DND-41 (cell line): ENCODE data around the gene ZNF783.

Experiments used
- ATAC-seq: fragments of 200-7000 bp; cut with Tn5 transposase; 3 replicates; pipeline ENCODE4 v1.9.1; 2021; ENCODE audit warnings: low read depth; ENCODE audit not compliant: insufficient read depth
- DNase-seq: peaks from one replicate; pipeline ENCODE4 v3.0.0-alpha.2; 2020
- H2AFZ ChIP-seq: 2 replicates; pipeline ENCODE4 v1.6.0; 2012; ENCODE audit warnings: low read depth, low read length
- H3K27ac ChIP-seq: 2 replicates; pipeline ENCODE4 v1.5.1; 2012; ENCODE audit warnings: low read length, inconsistent platforms
- H3K27me3 ChIP-seq: fragments of 200-600 bp; sonication (generic); 2 replicates; pipeline ENCODE4 v1.6.0; 2012; ENCODE audit warnings: low read length, mild to moderate bottlenecking, inconsistent platforms; ENCODE audit not compliant: insufficient read depth, poor library complexity
- H3K36me3 ChIP-seq: 2 replicates; pipeline ENCODE4 v1.5.1; 2012; ENCODE audit warnings: low read length, inconsistent platforms; ENCODE audit not compliant: insufficient read depth
- H3K4me1 ChIP-seq: 2 replicates; pipeline ENCODE4 v1.5.1; 2012; ENCODE audit warnings: mild to moderate bottlenecking, low read length; ENCODE audit not compliant: insufficient read depth
- H3K4me2 ChIP-seq: 2 replicates; pipeline ENCODE4 v1.6.0; 2012; ENCODE audit warnings: mild to moderate bottlenecking, moderate library complexity, low read length, inconsistent platforms; ENCODE audit not compliant: insufficient read depth
- H3K4me3 ChIP-seq, 2 experiments: fragments of 200-600 bp in 1 of 2; shearing (Covaris generic) in 1 of 2; 2 replicates each; pipeline ENCODE4 v1.5.1; 2012 to 2016; ENCODE audit warnings: inconsistent platforms in 2 of 2, low read length in 2 of 2, mild to moderate bottlenecking in 2 of 2, low read depth in 1 of 2, moderate library complexity in 1 of 2
- H3K79me2 ChIP-seq: 2 replicates; pipeline ENCODE4 v1.6.0; 2012; ENCODE audit warnings: low read length, inconsistent platforms; ENCODE audit not compliant: insufficient read depth
- H3K9ac ChIP-seq: 2 replicates; pipeline ENCODE4 v1.6.0; 2012; ENCODE audit warnings: low read depth, mild to moderate bottlenecking, inconsistent platforms, low read length, moderate library complexity
- H3K9me3 ChIP-seq: 2 replicates; pipeline ENCODE4 v1.5.1; 2012; ENCODE audit warnings: low read length, moderate library complexity, mild to moderate bottlenecking, inconsistent platforms; ENCODE audit not compliant: insufficient read depth, severe bottlenecking
- H4K20me1 ChIP-seq: 2 replicates; pipeline ENCODE4 v1.6.0; 2012; ENCODE audit warnings: low read length; ENCODE audit not compliant: insufficient read depth
- CTCF ChIP-seq: IDR thresholded peaks from 2 replicates; pipeline ENCODE4 v1.5.1; 2012; ENCODE audit warnings: borderline replicate concordance, low read length, moderate library complexity, mild to moderate bottlenecking; ENCODE audit not compliant: poor library complexity, severe bottlenecking; ENCODE audit errors: extremely low read depth
- EZH2 ChIP-seq: IDR thresholded peaks from 3 replicates; pipeline ENCODE4 v1.6.1; 2012; ENCODE audit warnings: borderline replicate concordance, low read depth, mild to moderate bottlenecking, moderate library complexity, low read length, inconsistent platforms; ENCODE audit not compliant: severe bottlenecking

ZNF783 gene

GRCh38 chr7:149217570-149217969, 44.4 kb upstream of the ZNF783 start:
- Histone ChIP-seq H3K4me1 (no peaks in the 10 kb centered on the region), H3K36me3 (peaks cover 94% of the 10 kb centered on the region), H2AFZ (no peak overlapping the region), H3K27ac (no peak overlapping the region), H3K27me3 (no peaks in the 10 kb centered on the region), H3K4me2 (no peak overlapping the region), H3K9ac (no peak overlapping the region), H4K20me1 (peaks cover 21% of the 10 kb centered on the region; the same call in 1 of the 2 replicates), H3K9me3 (no peaks in the 10 kb centered on the region), H3K4me3 (no peak overlapping the region), H3K79me2 (no peaks in the 10 kb centered on the region)
- TF ChIP-seq CTCF (no peak), EZH2 (no peak)
- no peak for DNase-seq
- ATAC-seq, result no peak

- Histone ChIP-seq H3K9me3 (no peaks in the 10 kb centered on the region), H3K4me1 (no peaks in the 10 kb centered on the region), H3K27ac (no peak overlapping the region), H3K4me3 (no peak overlapping the region), H3K4me2 (no peak overlapping the region), H3K27me3 (no peaks in the 10 kb centered on the region), H4K20me1 (peaks cover 24% of the 10 kb centered on the region; the same call in 1 of the 2 replicates), H3K9ac (no peak overlapping the region), H2AFZ (no peak overlapping the region), H3K36me3 (peaks cover 88% of the 10 kb centered on the region), H3K79me2 (no peaks in the 10 kb centered on the region)
- DNase-seq (no peak), ATAC-seq (no peak)
- TF ChIP-seq CTCF (no peak), EZH2 (no peak)
Observed at GRCh38 chr7:149218469-149219420, 43.3 kb upstream of the ZNF783 start.

GRCh38 chr7:149220534-149220933, 41.5 kb upstream of the ZNF783 start:
- Histone ChIP-seq H3K27ac (no peak overlapping the region), H2AFZ (no peak overlapping the region), H3K9me3 (no peaks in the 10 kb centered on the region), H3K9ac (no peak overlapping the region), H3K36me3 (peaks cover 85% of the 10 kb centered on the region), H3K4me1 (no peaks in the 10 kb centered on the region), H3K27me3 (no peaks in the 10 kb centered on the region), H3K79me2 (no peaks in the 10 kb centered on the region), H4K20me1 (peaks cover 26% of the 10 kb centered on the region; the same call in 1 of the 2 replicates), H3K4me3 (no peak overlapping the region), H3K4me2 (no peak overlapping the region)
- DNase-seq, result no peak
- no peak for ATAC-seq
- TF ChIP-seq CTCF (no peak), EZH2 (no peak)
